GM18507 (cell line): ENCODE results near the gene CCDC80.
"Not testable (repeated sequence)": the region's sequence is repeated elsewhere in the genome, so short reads cannot be mapped to it uniquely, and the experiment has no call there.

ENCODE experiments used
- DNase-seq: peaks from one replicate; pipeline ENCODE4 v3.0.0; 2011; ENCODE audit warnings: low read depth; ENCODE audit not compliant: insufficient read length; ENCODE audit errors: extremely low spot score
- FAIRE-seq: peaks from 2 replicates; lab custom pipeline; 2011; peaks lifted over from hg19 to GRCh38; lab: Jason Lieb, UNC

The CCDC80 gene

GRCh38 chr3:112605285-112605684 lies 35.7 kb downstream of the CCDC80 start:
- DNase-seq (no peak), FAIRE-seq (no peak)

- no peak for DNase-seq
These were observed 36.4 kb downstream of the CCDC80 start for GRCh38 chr3:112604536-112604935.

GRCh38 chr3:112602217-112602838 lies 38.6 kb downstream of the CCDC80 start:
- FAIRE-seq, result peak; percentile 77
- no peak for DNase-seq

More at GRCh38 chr3:112604536-112604935, 36.4 kb downstream of the CCDC80 start:
- FAIRE-seq, result no peak

GRCh38 chr3:112598731-112599130 lies 42.2 kb downstream of the CCDC80 start:
- FAIRE-seq, result no peak

GRCh38 chr3:112597945-112598344 lies 43.0 kb downstream of the CCDC80 start:
- no peak for DNase-seq
- no peak for FAIRE-seq

More at GRCh38 chr3:112598731-112599130, 42.2 kb downstream of the CCDC80 start:
- no peak for DNase-seq

- DNase-seq (no peak), FAIRE-seq (no peak)
These were observed 46.1 kb downstream of the CCDC80 start for GRCh38 chr3:112594856-112595255.

GRCh38 chr3:112593258-112593657 lies 47.7 kb downstream of the CCDC80 start:
- DNase-seq (no peak), FAIRE-seq (no peak)

- FAIRE-seq (peak; percentile 26), DNase-seq (no peak)
These were observed 53.6 kb downstream of the CCDC80 start for GRCh38 chr3:112587336-112587735.

- DNase-seq, result no peak
- no peak for FAIRE-seq
These were observed 55.2 kb downstream of the CCDC80 start for GRCh38 chr3:112585782-112586181.

GRCh38 chr3:112583105-112583504 lies 57.8 kb downstream of the CCDC80 start:
- FAIRE-seq (no peak), DNase-seq (no peak)

GRCh38 chr3:112582244-112582874 lies 58.6 kb downstream of the CCDC80 start:
- DNase-seq (no peak), FAIRE-seq (peak; percentile 77)

GRCh38 chr3:112579697-112580096 lies 61.2 kb downstream of the CCDC80 start:
- FAIRE-seq, result no peak
- DNase-seq, result no peak

GRCh38 chr3:112579232-112579631 lies 61.7 kb downstream of the CCDC80 start:
- DNase-seq, result no peak
- FAIRE-seq, result no peak

- DNase-seq (no peak), FAIRE-seq (no peak)
These were observed 68.2 kb downstream of the CCDC80 start for GRCh38 chr3:112572701-112573100.

GRCh38 chr3:112569265-112569664 lies 71.7 kb downstream of the CCDC80 start:
- DNase-seq, result no peak
- no peak for FAIRE-seq

- no peak for FAIRE-seq
- no peak for DNase-seq
These were observed 72.3 kb downstream of the CCDC80 start for GRCh38 chr3:112568642-112569041.

- no peak for DNase-seq
- no peak for FAIRE-seq
These were observed 76.0 kb downstream of the CCDC80 start for GRCh38 chr3:112564940-112565305.

GRCh38 chr3:112564247-112564939 lies 76.5 kb downstream of the CCDC80 start:
- FAIRE-seq, DNase-seq: not testable (repeated sequence)

GRCh38 chr3:112561734-112562529 lies 79.0 kb downstream of the CCDC80 start, which contains the start of the genes ATG3 and SLC35A5:
TSS of gene ATG3 (minus strand) at chr3:112561962. CDS start at chr3:112561528, 434 bp downstream.
TSS of gene SLC35A5 (plus strand) at chr3:112562045. CDS start at chr3:112563404, 1,359 bp downstream.
- DNase-seq (peak; percentile 86), FAIRE-seq (peak; percentile 98)

GRCh38 chr3:112561484-112561733 lies 79.5 kb downstream of the CCDC80 start:
- peak; percentile 21 for FAIRE-seq

More at GRCh38 chr3:112561484-112561733, 79.5 kb downstream of the CCDC80 start:
- peak; percentile 40 for DNase-seq
